SHP77 treated with DMSO at 0.1 percent for 48 hours (cell line): ENCODE results near the gene CAV1.

Source experiments
- DNase-seq: peaks from one replicate; lab custom pipeline; 2025; lab: John Stamatoyannopoulos, UW

CAV1 gene

DNA sequence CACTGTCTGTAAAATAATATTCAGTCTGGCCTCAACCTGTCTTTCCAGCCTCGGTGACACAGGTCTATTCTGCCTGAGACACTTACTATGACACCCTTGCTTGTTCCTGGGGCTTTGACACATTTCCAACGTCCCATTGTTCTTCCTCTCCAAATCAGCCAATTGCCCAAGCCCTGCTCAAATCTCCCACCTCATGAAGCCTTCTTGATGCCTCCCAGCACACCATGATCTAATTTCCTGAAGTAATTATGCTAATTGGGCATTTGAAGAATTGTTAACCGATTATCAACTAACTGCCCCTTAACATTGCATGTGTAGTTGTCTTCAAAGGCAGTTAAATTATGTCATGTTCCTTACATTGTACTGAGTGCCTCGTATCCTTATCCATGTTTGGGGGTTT lies 33.1 kb downstream of the CAV1 start:
- no peak for DNase-seq

- DNase-seq = no peak
These were observed 35.5 kb downstream of the CAV1 start for GRCh38 chr7:116560021-116560970.

GRCh38 chr7:116561697-116562483 lies 37.1 kb downstream of the CAV1 start:
- DNase-seq = no peak

- no peak for DNase-seq
These were observed 37.8 kb downstream of the CAV1 start for GRCh38 chr7:116562529-116563121.

DNA sequence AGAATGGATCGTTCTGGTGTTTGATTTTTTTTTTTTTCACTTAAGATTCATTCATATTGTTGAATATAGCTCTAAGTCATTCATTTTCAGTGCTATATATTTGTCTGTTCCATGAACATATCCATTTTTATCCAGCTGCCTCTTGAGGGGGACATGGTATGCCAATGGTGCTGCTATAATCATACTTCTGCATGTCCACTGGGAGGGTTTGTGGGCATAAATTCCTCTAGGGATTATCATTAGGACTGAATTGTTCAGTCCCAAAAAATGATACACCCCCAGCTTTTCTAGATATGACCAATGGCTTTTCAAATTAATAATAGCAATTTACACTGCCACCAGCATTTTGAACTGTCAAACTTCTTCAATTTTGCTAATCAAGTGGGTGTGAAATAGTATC lies 41.1 kb downstream of the CAV1 start:
- no peak for DNase-seq

- DNase-seq = no peak
These were observed 41.8 kb downstream of the CAV1 start for GRCh38 chr7:116566666-116567065.

DNA sequence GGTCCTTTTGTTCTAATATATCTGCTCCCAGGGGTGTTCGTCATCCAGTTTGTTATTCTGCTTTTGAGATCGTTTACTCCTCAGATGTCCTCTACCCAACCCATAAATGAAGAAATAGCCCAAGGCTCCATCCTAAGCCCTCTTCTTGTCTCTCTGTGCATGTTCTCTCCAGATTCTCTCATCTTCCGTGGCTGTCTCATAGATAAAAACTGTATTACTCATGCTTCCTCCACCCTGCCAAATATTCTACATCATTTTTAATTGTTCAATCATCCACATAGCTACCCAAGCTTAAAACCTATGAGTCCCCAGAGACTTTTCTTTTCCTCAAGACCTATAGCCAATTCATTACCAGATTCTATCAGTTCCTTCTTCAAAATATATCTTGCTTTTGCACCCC lies 44.9 kb downstream of the CAV1 start:
- DNase-seq = no peak

GRCh38 chr7:116570306-116570705 lies 45.5 kb downstream of the CAV1 start:
- no peak for DNase-seq

GRCh38 chr7:116571037-116571436 lies 46.2 kb downstream of the CAV1 start:
- DNase-seq = no peak

DNA sequence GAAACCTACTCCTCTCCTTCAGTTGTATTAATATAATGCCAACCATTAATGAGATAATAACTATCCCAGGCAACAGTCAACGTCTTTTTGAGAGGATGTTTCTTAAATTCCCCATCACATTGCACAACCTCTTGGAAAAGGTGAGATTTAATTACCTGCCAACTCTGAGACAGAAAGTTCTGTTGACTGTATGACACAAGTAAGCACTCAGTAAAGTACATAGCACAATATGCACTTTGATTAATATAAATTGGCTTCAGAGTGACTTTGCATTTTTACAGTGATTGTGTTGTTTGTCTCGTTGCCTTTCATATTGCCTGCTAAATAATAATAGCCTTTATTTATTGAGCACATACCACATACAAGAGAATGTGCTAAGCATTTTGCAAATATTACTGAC lies 46.7 kb downstream of the CAV1 start:
- no peak for DNase-seq

- DNase-seq = no peak
These were observed 47.2 kb downstream of the CAV1 start for GRCh38 chr7:116572036-116572435.

- no peak for DNase-seq
These were observed 48.7 kb downstream of the CAV1 start for GRCh38 chr7:116573541-116573940.

DNA sequence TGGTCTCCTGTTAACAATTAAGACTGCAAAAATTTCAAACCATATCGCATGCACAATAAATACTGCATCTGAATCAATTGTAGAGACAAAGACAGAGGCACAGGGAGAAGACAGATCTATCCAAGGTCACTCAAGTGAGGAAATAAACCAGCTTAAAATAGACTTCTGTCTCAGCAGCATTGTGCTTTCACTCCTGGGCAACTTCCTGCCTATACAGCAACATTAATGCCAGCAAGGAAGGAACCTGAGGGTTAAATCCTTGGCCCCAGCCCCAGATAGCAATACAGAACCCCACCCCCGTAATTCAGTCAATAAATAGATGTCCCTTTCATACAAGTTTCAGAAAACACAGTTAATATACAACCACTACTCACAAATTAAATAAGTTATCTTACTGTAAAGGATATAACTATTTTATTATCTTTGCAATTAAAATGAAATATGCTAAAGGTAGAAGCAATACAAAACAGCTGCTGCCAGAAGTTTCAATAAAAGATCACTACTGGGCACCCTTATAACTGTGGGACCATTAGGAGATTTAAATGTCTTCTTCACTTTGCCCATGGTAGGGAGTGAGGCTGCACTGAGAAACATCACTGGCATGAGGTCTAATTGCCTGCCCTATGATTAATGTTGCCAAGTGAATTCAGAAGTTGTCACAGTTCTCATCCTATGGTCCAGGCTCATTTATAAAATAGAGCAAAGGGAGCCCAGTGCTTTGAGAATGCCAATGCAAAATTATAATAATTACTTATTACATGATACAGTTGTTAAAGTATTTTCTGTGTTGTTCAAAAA lies 49.4 kb downstream of the CAV1 start:
- DNase-seq = no peak

DNA sequence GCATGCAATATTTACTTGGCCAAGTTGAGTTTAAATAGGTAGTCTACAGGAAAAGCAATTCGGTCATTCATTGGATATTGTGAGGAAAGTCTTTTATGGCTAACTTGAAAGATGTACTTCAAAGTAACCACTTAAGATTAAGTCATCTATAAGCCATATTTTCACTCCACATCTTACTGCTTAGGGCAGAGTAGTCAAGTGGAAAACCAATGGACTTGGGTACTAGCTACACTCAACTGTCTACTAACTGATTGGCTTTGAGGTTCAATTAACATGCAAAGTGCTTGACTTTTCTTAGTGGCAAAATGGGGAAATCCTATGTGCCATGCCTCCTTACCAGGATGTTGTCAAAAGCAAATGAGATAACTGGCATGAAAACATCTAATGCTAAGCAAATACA lies 51.0 kb downstream of the CAV1 start:
- DNase-seq = no peak

DNA sequence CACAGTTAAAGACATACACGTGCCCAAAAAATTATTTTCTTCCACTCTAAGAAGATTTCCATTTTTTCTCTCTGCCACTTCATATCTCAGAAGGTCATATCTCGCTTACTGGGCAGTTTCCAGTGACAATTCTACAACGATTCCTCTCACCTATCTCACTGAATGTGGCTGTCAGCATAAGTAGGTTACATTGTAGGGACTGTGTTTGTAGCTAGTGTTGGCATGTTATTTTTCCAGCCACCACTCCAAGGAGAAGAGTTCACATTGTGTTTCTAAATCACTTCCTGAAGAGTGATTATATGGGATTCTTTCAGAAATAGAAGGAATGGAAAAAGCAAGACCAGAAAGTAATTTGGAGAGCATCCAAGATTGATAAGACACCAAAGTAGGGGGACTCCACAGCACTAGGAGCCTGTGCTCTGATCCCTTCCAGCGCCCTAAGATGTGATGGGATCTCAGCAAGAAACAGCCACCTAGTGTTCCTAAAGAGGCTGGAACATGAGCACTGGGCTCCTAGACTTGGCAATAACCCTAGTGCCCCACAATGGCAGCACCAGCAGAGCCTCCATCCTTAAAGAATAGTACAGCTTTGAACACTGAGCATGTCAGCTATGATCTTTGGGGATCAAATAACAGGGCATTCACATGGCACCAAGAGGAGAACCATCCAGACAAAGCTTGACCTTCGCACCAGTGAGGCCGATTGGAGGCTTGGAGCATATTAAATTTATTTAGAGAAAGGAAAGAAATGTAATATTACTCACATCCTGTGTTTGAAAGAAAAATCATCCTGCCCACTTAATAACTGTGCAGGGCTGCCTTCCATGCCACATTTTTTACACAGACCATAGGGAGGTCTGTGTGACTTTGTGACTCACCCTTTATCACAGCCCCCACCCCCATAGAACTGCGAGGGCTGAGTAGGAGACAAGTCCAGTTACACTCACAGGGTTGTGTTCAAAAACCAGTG lies 51.8 kb downstream of the CAV1 start:
- DNase-seq = no peak

GRCh38 chr7:116577320-116577871 lies 52.6 kb downstream of the CAV1 start:
- DNase-seq = no peak

- DNase-seq = no peak
These were observed 53.7 kb downstream of the CAV1 start for GRCh38 chr7:116578526-116578925.

DNA sequence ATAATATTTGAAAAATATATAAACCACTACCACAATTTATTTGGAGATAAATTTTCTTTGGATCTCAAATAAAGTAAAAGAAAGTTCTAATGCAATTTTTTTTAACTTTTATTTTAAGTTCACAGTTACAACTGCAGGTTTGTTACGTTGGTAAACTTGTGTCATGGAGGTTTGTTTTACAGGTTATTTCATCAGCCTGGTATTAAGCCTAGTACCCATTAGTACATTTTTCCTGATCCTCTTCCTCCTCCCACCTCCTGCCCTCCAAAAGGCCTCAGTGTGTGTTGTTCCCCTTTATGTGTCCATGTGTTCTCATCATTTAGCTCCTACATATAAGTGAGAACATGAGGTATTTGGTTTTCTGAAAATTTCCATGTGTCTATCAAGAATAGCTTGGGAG lies 54.5 kb downstream of the CAV1 start:
- no peak for DNase-seq

- no peak for DNase-seq
These were observed 55.0 kb downstream of the CAV1 start for GRCh38 chr7:116579835-116580234.

- DNase-seq = no peak
These were observed 57.4 kb downstream of the CAV1 start for GRCh38 chr7:116582164-116582732.
